Measurements from ENCODE around the gene ZNF43. TPM values are rescaled to one million over a fixed set of nuclear protein-coding genes. Genes with fewer than 3 reads are reported as not detected.
"Not testable (repeated sequence)": the region's sequence is repeated elsewhere in the genome, so short reads cannot be mapped to it uniquely, and the experiment has no call there.

ZNF43 gene
- total RNA-seq, 1 donor = 6.5 TPM

DNA sequence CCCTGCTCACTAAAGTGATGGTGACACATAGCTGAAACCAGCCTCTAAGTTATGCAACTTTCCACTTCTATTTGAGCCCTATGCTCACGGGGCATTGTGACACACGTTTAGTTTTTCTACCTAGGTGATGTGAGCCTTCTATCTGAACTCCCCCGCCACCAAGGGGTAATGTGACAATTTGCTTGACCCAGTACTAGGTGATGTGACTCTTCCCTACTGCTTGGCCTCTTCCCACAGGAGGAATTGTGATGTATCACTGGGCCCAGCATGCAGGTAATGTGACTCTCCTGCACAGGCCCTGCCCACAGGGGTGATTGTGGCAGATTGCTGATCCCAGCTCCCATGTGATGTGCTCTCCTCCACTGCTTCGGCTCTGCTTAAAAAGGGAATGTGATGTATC is 42.7 kb upstream of the ZNF43 start:
- no peaks in the 10 kb centered on the region for H3K4me1 ChIP-seq (ENCODE audit: insufficient read depth, low read length)
- TF ChIP-seq, protein P1, sequence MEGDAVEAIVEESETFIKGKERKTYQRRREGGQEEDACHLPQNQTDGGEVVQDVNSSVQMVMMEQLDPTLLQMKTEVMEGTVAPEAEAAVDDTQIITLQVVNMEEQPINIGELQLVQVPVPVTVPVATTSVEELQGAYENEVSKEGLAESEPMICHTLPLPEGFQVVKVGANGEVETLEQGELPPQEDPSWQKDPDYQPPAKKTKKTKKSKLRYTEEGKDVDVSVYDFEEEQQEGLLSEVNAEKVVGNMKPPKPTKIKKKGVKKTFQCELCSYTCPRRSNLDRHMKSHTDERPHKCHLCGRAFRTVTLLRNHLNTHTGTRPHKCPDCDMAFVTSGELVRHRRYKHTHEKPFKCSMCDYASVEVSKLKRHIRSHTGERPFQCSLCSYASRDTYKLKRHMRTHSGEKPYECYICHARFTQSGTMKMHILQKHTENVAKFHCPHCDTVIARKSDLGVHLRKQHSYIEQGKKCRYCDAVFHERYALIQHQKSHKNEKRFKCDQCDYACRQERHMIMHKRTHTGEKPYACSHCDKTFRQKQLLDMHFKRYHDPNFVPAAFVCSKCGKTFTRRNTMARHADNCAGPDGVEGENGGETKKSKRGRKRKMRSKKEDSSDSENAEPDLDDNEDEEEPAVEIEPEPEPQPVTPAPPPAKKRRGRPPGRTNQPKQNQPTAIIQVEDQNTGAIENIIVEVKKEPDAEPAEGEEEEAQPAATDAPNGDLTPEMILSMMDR (IDR thresholded peaks at IDR 0.05; ENCODE audit: extremely low read depth, low read depth, low read length) = no peak
- no peak overlapping the region for H2AFZ ChIP-seq (ENCODE audit: low read length)
- no peak for DNase-seq (ENCODE audit: insufficient read length, low spot score, missing footprints)
- H3K4me2 ChIP-seq (ENCODE audit: insufficient read depth, low read length) = no peak overlapping the region
- no peaks in the 10 kb centered on the region for H3K9me3 ChIP-seq (ENCODE audit: low read depth, low read length)
- no peaks in the 10 kb centered on the region for H4K20me1 ChIP-seq (ENCODE audit: insufficient read depth, low read length)
- no peaks in the 10 kb centered on the region for H3K79me2 ChIP-seq (ENCODE audit: insufficient read depth, low read length)
- H3K27me3 ChIP-seq (ENCODE audit: insufficient read depth, low read length) = no peaks in the 10 kb centered on the region
- no peaks in the 10 kb centered on the region for H3K36me3 ChIP-seq (ENCODE audit: insufficient read depth, low read length)
- H3K27ac ChIP-seq (ENCODE audit: low read depth, low read length) = no peak overlapping the region
- no peak overlapping the region for H3K4me3 ChIP-seq (ENCODE audit: insufficient read depth, low read length)

DNA sequence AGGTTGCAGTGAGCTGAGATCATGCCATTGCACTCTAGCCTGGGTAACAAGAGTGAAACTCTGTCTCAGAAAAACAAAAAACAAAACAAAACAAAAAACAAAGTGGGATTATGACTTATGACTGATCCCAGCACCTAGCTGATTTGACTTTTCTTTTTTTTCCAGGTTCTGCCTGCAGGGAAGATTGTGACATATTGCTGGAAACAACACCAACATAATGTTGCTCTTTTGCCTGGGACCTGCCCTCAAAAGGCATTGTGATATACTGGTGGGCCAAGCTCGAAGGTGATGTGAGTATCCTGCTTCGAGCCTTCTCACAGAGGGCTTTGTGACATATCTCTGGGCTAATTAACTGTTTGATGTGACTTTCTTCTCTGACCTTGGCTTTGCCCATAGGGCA is 42.0 kb upstream of the ZNF43 start:
- Histone ChIP-seq H3K79me2 (ENCODE audit: insufficient read depth, low read length) (no peaks in the 10 kb centered on the region), H3K9me3 (ENCODE audit: low read depth, low read length) (no peaks in the 10 kb centered on the region), H3K27ac (ENCODE audit: low read depth, low read length) (no peak overlapping the region), H4K20me1 (ENCODE audit: insufficient read depth, low read length) (no peaks in the 10 kb centered on the region), H3K4me2 (ENCODE audit: insufficient read depth, low read length) (no peak overlapping the region), H3K36me3 (ENCODE audit: insufficient read depth, low read length) (no peaks in the 10 kb centered on the region), H2AFZ (ENCODE audit: low read length) (no peak overlapping the region), H3K4me1 (ENCODE audit: insufficient read depth, low read length) (no peaks in the 10 kb centered on the region), H3K4me3 (ENCODE audit: insufficient read depth, low read length) (no peak overlapping the region), H3K27me3 (ENCODE audit: insufficient read depth, low read length) (no peaks in the 10 kb centered on the region)
- DNase-seq (ENCODE audit: insufficient read length, low spot score, missing footprints) = no peak
- TF ChIP-seq, protein P1 (IDR thresholded peaks at IDR 0.05; ENCODE audit: extremely low read depth, low read depth, low read length) = no peak

DNA sequence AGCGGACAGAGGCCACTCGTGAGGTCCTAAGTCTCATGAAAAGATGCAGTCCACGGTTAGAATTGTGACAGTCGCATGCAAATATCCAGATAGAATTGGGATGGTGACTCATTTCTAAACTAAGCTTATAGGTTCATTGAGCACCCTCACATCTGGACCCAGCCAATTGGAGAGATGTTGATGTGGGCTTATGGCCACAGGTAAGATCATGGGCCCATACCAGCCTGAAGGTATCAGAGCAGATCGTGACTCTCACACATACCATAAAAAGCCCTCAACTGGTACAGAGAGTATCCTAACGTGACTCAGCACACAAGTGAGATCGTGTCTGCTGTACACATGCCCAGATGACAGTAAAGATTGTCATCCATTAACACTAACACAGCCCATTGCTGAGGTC is 40.6 kb upstream of the ZNF43 start:
- H2AFZ ChIP-seq (ENCODE audit: low read length); H3K27me3 ChIP-seq (ENCODE audit: insufficient read depth, low read length); H3K27ac ChIP-seq (ENCODE audit: low read depth, low read length); H3K79me2 ChIP-seq (ENCODE audit: insufficient read depth, low read length); H4K20me1 ChIP-seq (ENCODE audit: insufficient read depth, low read length); DNase-seq (ENCODE audit: insufficient read length, low spot score, missing footprints); H3K9me3 ChIP-seq (ENCODE audit: low read depth, low read length); H3K4me3 ChIP-seq (ENCODE audit: insufficient read depth, low read length); H3K36me3 ChIP-seq (ENCODE audit: insufficient read depth, low read length); H3K4me1 ChIP-seq (ENCODE audit: insufficient read depth, low read length); H3K4me2 ChIP-seq (ENCODE audit: insufficient read depth, low read length): not testable (repeated sequence)

DNA sequence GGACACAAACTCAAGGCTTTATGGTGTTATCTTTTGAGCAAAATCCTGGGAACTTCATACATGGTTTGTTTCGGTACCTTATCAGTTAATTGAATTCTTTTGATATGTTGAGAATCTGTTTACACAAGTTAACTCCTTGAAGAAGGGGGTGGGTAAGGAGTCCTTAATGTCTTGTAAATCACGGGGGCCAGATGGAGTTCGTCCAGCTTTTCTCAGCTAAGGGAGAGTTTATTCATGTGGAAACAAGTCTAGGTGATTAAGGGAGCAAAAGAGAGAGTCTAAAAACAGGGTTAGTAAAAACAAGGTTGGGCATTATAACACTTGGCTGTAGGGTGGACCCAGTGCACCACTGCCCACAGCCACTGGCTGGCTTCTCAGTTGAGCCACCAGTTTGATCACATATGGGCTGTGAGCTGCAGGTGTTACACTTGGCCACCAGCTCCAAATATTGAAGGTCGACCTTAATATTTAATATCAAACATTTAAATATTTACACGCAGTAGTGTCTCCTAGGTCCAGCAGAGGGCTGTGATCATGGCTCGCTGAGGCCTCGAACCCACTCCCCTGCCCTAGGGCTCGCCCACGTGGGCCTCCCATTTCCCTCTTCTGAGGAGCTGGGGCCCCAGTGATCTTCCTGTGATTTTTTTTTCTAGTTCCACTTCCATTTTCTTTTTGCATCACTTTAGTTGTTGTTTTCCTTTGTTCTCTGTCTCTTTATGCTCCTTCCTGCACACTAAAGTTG is 21.0 kb upstream of the ZNF43 start:
- Histone ChIP-seq H4K20me1 (ENCODE audit: insufficient read depth, low read length) (no peaks in the 10 kb centered on the region), H2AFZ (ENCODE audit: low read length) (no peak overlapping the region), H3K9me3 (ENCODE audit: low read depth, low read length) (no peaks in the 10 kb centered on the region), H3K4me3 (ENCODE audit: insufficient read depth, low read length) (no peak overlapping the region), H3K36me3 (ENCODE audit: insufficient read depth, low read length) (no peaks in the 10 kb centered on the region), H3K27me3 (ENCODE audit: insufficient read depth, low read length) (no peaks in the 10 kb centered on the region), H3K27ac (ENCODE audit: low read depth, low read length) (no peak overlapping the region), H3K79me2 (ENCODE audit: insufficient read depth, low read length) (no peaks in the 10 kb centered on the region), H3K4me2 (ENCODE audit: insufficient read depth, low read length) (no peak overlapping the region), H3K4me1 (ENCODE audit: insufficient read depth, low read length) (no peaks in the 10 kb centered on the region)
- TF ChIP-seq, protein P1 (IDR thresholded peaks at IDR 0.05; ENCODE audit: extremely low read depth, low read depth, low read length) = no peak
- no peak for DNase-seq (ENCODE audit: insufficient read length, low spot score, missing footprints)

Measured in osteoblast (primary cell).